NCI-H1417 treated with DMSO at 0.1 percent for 48 hours (cell line): ENCODE results near the gene LTBP1.
"Not testable (repeated sequence)": the region's sequence is repeated elsewhere in the genome, so short reads cannot be mapped to it uniquely, and the experiment has no call there.

Experiments
- DNase-seq: peaks from one replicate; lab custom pipeline; 2025; lab: John Stamatoyannopoulos, UW

Gene LTBP1

DNA sequence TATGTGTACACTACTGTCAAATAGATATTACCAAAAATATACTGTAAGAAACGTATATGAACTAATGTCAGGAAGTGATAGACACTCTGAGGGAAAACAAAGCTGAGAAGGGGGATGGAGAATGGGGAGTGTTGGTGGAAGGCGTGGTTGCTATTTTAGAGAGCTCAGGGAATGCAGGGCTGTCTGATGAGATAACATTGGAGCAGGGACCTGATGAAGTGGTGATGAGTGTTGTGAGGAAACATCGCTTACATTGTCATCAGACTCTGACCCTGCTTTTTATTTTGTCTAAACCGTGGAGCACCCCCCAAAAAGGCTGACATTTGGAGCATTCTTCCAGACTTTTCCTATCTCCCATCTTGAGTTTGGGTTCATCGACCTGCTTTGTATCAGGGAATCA, 194.7 kb downstream of the LTBP1 start:
- no peak for DNase-seq

DNA sequence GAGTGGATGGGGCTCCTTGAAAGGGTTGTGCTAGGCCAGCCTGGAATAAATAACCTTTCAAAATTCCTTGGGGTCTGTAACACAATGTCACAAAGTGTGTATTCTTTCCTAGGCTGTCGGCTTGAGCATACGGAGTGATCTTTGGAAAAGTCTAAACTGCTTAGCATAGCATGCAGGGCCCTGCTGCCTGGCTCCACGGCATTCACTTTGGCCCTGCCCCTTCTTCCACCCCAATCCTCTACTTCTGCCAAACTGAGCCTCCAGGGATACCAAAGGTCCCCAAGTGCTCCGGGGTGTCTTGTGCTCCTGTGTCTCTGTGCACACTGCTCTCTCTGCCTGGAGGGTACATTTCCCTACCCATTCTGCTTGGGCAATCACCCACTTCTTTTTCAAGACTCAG, 196.1 kb downstream of the LTBP1 start:
- DNase-seq = no peak

DNA sequence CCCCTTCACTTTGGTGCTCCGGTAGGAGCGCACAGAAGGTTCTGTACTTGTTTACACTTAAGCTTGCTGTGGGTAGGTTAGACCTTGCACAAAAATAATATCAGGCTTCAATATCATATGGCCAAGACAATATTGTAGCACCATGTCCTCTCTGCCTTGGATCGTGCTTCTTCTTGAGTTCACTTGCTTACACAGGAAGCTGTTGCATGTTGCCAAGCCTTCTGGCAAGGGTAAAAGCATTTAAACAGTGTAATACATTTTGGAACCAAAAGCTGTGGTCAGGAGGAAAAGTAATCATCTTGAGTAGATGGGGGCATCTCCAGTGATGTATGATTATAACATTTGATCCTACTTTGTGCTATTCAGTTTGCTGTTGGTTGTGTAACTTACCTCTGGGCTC, 197.5 kb downstream of the LTBP1 start:
- DNase-seq = no peak

DNA sequence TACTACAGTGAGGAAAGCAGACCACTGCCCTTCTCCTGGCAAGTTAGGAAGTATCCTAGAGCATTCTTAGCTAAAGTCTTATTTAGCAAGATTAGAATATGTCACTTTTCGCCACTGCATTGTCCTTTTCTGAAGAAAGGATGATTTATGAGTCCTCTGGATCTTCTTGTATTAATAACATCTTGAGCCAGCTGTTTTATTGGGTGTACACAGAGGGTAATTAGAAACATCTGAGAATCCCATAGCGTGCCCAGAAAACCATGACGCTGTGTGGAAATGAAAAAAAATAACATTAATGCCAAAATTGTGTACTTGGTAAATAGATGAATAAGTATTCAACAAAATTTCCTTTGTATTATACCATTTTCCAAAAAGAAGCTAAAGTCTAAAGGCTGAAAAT, 198.7 kb downstream of the LTBP1 start:
- no peak for DNase-seq

DNA sequence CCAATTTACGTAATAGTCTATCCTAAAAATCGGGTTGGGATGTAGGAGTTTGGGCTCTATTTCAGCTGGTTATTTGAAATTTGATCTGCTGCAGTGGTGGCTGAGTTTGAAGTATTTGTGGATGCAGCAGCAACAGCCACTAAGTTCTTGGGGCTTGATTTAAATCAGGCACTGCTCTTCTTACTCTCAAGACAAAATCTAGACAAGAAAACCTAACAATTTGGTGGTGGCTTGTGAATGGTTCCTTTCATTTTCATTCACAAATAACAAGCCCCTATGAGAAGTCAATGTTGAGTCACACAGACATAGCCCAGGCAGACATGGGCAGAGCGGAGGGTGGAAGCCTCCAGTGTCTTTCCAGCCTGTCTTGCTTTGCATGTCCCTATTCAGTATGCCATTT, 199.3 kb downstream of the LTBP1 start:
- DNase-seq = no peak

DNA sequence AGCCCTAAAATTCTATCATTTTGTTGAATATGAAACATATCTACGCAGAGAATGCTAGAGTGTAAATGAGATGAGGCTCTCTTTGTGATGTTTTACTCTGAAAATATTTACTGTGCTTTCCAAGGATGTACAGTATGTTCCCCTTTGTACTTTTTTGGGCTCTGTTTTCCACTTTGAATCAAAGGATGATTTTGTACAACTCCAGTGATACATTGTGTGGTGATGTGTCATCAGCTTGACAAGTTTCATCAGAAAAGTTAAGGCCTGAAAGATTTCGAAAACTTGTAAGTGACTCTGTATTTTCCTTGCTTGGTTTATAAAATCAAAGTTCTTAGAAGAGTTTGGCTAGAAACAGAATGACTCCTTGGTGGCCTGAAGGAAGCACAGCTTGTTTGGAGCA, 206.3 kb downstream of the LTBP1 start:
- no peak for DNase-seq

DNA sequence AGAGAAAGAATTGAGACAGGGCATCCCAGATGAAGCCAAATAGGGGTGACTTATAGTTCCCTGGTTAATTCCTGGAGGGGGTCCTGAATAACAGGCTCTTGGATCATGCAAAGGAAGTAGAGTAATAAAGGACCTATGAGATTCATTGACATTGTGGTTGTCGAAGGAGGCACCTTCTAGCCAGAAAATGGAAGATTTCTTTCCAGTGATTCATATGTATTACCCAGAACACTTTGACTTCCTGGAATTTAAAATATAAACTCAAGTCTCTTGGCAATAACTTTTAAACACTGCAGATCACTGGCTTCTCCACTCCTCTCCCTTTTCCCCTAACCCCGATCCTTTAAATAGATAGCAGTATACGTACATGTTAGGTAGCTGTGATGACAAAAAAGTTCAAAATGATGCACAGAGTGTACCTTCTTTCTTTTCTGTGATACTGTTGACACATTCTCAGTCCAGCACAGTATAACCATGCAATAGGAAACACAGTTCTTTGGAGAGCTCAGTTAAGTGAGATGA, 211.8 kb downstream of the LTBP1 start:
- no peak for DNase-seq

DNA sequence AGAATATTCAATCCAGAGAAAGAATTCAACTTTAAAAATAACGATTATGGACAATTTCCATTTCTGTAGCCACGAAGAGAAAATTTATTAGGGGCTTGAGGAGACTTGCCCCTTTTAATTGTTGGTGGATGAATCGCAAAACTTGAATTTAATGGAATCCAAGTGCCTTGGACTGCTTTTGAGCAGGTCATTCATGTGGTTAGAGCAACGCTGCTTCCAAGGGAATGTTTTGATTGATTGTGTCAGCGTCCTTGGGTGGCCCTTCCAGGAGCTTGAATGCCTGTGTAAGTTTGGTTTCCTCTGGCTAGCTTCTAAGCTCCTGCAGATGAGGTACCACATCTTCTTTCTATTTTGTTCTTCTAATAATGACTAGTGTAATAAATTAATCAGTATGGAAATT, 213.4 kb downstream of the LTBP1 start:
- no peak for DNase-seq

DNA sequence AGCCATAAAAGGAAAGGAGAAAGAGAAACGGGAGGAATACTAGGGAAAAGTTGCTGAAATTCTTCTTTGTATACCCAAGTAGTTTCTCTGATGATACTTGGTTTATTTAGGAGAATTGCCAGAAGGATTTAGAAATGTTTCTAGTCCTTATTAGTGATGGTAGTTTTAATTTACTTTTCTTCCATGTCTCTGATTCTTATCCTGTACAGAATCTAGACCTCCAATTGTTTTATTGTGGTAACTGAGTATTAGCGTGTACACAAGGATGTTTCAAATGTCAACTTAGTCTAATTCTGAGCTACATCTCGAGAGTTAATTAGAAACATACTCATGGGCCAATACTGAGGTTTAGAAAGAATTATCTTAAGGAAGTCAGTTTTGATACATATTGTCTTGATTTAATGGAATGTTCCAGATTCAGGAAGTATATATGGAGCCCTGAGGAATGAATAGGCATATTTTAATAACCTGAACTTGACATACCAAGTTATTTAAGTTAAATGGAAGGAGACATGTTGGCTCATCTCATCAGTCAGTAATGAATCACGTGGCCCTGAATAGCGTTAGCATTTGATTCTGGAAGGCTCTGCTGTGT, 219.6 kb downstream of the LTBP1 start:
- no peak for DNase-seq

DNA sequence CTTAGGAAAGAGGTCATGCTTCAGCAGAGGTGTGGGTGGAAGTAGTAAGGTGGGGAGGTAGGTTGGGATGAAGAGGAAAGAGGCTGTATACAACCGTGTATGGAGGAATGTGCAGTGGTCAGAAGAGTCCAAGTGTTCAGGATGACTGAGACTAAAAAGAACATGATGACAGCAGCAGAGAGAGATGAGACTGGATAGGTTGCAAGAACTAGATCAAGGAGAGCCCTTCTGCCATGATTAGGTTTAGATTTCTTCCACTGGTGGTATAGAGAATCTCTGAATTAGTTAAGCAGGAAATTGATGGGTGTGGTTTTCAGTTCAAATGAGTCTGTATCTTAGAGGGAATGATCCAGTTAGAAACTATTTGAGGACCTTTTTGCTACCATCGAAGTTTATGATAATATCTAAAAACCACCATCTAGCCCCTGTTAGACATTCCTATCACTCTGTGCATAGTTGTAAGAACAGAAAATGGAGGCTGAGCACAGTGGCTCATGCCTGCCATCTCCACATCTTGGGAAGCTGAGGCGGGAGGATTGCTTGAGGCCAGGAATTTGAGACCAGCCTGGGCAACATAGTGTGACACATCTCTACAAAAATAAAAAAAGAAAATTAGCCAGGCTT, 221.0 kb downstream of the LTBP1 start:
- no peak for DNase-seq

DNA sequence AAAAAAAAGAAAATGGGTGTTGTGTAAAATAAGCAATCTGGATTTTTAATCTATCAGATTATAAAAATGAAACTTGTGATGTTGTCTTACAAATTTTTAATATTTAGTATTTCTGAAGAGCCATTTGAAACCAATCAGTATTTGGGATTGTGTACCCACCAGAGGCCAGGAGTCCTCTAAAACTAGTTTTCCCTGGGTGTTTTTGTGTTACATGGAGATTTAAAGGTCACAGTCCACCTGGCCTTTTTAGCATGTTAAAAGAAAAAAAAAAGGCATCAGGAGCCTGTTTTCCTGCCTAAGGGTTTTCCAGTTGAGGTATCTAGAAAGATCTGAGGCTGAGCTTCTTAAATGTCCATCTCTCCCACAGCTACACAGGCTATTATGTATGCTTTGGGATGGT, 221.7 kb downstream of the LTBP1 start:
- DNase-seq = no peak

DNA sequence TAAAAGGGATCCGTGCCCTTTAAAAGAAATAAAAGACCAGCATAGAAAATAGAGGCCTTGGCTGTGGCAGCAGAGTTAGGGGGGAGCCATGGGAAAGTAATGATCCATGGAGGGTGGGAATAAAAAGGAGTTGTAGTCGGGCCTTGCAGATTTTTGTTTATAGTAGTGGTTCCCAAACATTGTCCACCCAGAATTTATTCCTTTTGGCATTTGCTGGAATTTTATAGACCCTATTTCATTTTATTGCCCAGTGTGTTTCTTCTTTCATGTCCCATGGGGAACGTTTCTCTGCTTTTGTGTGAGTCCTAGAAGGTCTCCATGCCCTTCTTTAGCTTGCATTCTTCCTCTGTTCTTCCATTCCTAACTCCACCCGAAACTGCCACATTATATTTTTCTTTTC, 222.2 kb downstream of the LTBP1 start:
- no peak for DNase-seq

DNA sequence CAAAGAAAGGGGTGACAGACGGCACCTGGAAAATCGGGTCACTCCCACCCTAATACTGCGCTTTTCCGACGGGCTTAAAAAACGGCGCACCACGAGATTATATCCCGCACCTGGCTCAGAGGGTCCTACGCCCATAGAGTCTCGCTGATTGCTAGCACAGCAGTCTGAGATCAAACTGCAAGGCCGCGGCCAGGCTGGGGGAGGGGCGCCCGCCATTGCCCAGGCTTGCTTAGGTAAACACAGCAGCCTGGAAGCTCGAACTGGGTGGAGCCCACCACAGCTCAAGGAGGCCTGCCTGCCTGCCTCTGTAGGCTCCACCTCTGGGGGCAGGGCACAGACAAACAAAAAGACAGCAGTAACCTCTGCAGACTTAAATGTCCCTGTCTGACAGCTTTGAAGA, 223.5 kb downstream of the LTBP1 start:
- DNase-seq = not testable (repeated sequence)

DNA sequence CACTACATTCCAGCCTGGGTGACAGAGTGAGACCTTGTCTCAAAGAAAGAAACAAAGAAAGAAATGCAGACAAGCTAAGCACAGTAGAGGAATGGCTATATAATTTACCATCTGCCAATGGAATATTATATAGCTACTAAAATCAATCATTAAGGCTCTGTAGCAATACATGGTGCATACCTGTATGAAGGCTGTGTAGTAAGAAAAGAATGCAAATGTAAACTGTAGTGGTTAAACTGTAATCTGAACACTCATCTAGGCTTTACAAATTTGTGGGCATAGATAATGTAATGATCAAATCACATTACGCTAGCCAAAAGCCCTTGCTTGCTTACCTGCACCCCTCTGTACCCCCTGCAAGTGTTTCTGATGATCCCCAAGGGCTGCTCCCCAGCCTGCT, 230.9 kb downstream of the LTBP1 start:
- DNase-seq = no peak

DNA sequence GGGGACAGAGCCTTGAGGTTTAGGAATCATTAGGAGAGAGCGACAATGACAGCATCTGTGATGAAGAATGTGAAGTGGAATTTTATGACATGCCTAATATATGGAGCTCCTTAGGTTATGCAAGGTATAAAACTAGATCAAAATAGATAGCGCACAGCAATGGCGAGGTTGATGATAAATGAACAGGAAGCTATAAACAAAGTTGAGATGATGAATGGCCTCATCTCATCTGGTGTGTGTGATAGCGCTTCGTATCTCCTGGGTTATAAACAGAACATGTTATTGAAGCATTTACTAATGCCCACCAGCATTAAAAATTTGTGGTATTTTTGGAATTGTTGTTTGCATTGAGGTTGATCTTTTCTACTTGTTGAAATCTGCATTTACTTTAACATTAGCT, 231.5 kb downstream of the LTBP1 start:
- no peak for DNase-seq

DNA sequence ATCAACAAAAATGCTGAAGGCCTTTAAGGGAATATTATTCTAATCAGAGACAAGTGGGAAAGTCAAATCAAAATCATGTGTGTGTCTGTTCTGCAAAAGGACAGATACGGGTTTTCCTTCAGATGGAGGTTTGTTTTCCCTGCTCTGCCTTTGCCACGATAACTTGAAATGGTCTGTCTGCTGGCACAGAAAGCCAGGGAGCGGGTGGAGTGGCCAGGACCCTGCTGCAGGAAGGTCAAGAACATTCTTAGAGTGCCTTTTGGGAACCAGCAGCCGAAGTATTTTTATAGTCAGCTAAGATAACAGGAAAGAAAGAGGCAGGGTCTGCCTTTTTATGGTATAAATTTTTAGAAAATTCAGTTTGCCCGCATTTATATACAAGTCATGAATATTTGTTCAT, 234.2 kb downstream of the LTBP1 start:
- DNase-seq = no peak

DNA sequence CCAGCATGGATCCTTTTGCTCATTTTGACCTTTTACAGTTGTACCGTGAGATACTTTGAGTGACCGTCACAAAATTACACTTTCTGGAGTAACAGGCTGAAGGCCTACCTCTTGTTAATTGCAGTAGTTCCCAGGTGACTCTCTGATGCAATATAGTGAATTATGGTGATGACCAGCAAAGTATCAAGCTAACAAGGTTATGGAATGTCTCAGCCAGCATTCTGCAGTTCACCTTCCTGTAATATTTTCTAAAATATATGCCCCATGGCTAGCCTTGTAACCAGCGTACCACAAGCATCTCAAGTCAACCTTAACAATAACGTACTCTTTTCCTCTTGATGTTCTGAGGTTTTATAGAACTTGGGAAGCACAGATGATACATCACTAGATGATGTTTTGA, 234.7 kb downstream of the LTBP1 start:
- no peak for DNase-seq

DNA sequence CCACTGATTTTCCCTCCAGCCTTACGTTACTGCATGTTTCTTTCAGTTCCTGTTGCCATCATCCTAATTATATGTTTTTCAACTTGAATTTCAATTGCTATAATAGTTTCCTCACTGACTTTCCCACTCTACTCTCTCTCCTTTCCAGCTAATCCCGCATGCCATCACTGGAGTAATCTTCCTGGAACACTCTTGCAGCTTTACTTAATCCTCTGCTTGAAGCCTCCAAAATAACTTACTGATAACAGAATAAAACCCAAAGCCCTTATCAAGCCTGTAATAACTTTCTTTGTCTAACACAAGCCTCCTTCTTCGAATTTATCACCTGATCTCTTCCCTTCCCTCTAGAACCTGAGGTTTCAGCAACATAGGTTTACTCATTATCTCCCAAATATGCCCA, 237.3 kb downstream of the LTBP1 start:
- no peak for DNase-seq

DNA sequence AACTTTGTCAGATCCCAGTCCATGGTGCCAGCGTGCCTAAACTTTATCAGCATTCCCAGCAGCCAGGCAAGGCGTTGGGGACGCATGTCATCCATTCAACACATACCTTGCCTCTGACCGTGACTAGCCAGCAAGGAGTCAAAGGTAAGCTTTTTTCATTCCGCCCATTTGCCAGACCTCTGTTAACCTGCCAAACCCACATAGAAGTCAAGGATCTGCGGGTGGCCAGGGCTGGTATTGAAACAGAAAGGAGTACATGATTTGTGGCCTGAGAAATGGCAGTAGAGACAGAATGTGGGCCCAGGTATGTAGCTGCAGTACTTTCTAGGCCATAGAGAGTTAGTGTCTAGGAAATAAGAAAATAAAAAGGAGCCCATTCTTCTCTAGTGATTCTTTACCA, 240.2 kb downstream of the LTBP1 start:
- DNase-seq = no peak

DNA sequence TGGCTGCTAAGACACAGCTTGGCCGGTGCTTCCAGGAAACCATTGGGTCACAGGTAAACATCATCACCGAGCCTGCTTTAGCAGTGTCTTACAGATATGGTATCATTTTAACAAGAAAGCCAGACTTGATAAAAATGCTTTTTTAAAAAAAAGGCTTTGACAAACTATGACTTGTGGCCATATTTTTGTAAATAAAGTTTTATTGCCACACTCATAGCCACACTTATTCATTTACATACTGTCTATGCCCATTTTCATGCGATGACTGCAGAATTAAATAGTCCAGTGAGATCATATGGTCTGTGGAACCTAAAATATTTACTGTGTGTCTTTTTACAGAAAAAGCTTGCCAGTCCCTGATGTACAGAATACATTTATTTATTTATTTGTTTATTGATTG, 242.0 kb downstream of the LTBP1 start:
- DNase-seq = no peak

DNA sequence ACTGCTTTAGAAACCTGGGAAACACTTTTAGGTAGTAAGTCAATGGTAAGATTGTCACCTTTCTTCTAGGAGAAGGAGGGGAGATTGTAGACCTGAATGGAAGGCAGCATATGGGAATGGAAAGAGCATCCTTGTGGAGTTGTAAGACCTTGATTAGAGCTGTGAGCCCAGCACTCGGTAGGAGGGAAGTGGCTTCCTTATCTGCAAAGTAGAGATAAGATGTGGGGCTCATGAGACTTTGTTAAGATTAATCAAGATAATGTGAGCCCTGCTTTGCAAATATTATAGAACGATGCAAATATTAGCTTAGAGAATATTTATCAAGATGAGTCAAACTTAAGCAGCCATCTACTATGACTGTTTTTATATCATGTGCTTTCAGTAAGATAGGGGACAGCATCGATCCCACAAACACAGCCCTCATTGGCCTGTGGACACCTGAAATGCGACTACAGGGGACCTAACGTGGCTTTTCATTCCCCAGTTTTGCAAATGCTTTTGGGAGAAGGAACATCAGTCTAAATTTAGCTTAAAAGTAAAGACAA, 243.7 kb downstream of the LTBP1 start:
- no peak for DNase-seq

DNA sequence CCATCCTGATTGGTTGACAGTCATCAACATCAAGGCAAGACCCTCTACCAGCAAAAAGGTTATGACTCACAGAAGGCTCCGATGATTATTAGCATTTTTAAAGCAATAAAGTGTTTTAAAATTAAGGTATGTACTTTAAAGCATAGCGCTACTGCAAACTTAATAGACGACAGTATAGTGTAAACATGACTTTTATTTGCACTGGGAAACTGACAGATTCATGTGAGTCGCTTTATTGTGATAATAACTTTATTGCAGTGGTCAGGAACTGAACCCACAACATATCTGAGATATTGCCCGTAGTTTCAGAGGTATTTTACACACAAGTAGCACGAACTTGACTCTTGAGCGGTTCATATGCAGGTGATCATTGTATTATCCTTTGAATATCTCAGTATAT, 249.1 kb downstream of the LTBP1 start:
- DNase-seq = no peak

DNA sequence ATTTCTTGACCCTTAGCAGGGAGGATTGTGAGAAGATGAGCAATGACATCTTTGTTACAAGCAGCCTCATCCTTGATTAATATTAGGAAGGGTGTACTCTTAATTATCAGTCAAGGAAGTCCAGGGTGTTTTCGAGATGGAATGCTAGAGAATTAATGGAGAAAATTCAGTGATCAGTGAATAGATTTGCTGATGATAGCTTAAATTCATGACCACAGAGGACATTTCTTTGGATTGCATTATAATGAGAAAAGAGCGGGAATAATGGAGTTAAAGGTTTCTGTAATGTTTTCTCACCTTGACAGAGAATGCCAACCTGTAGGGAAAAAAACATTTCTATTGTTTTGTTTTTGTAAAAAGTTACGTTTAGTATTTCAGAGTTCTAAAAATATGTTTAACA, 249.9 kb downstream of the LTBP1 start:
- DNase-seq = no peak
